GM06990 (cell line): ENCODE results near the gene DNAJB4.

Experiments used
- DNase-seq: peaks from one replicate; pipeline ENCODE4 v3.0.0-alpha.2; 2011; ENCODE audit not compliant: insufficient read length; ENCODE audit errors: extremely low read depth
- H3K27me3 ChIP-seq: replicated peaks from 2 replicates; pipeline ENCODE4 v1.6.0; 2011; ENCODE audit warnings: low read length; ENCODE audit not compliant: control insufficient read depth, insufficient read depth
- H3K36me3 ChIP-seq: 2 replicates; pipeline ENCODE4 v1.5.1; 2011; ENCODE audit warnings: low read length; ENCODE audit not compliant: control insufficient read depth, insufficient read depth
- H3K4me3 ChIP-seq: replicated peaks from 2 replicates; pipeline ENCODE4 v1.5.1; 2011; ENCODE audit warnings: low read depth, mild to moderate bottlenecking, control low read depth, low read length
- CTCF ChIP-seq: IDR thresholded peaks from 2 replicates; pipeline ENCODE4 v1.5.1; 2011; ENCODE audit warnings: low read length, control low read depth, mild to moderate bottlenecking, inconsistent platforms; ENCODE audit not compliant: insufficient read depth, poor library complexity, severe bottlenecking

The DNAJB4 gene

GRCh38 chr1:77961392-77961791, 43.3 kb upstream of the DNAJB4 start:
- TF ChIP-seq CTCF: no peak

GRCh38 chr1:77966291-77966690, 38.4 kb upstream of the DNAJB4 start:
- Histone ChIP-seq H3K27me3 (no peaks in the 10 kb centered on the region), H3K4me3 (no peak overlapping the region), H3K36me3 (peaks cover 10% of the 10 kb centered on the region)
- DNase-seq: no peak
- no peak for TF ChIP-seq CTCF

More at GRCh38 chr1:77961392-77961791, 43.3 kb upstream of the DNAJB4 start:
- no peak for DNase-seq
- no peaks in the 10 kb centered on the region for H3K27me3 ChIP-seq
- H3K36me3 ChIP-seq: peaks cover 14% of the 10 kb centered on the region
- H3K4me3 ChIP-seq: no peak overlapping the region

GRCh38 chr1:77970192-77970591, 34.5 kb upstream of the DNAJB4 start:
- TF ChIP-seq CTCF: no peak
- no peak overlapping the region for H3K4me3 ChIP-seq
- DNase-seq: no peak
- H3K36me3 ChIP-seq: peaks cover 5% of the 10 kb centered on the region
- H3K27me3 ChIP-seq: no peaks in the 10 kb centered on the region

GRCh38 chr1:77972080-77972479, 32.7 kb upstream of the DNAJB4 start:
- Histone ChIP-seq H3K4me3 (no peak overlapping the region), H3K27me3 (no peaks in the 10 kb centered on the region), H3K36me3 (peaks cover 2% of the 10 kb centered on the region)
- TF ChIP-seq CTCF: no peak
- no peak for DNase-seq

DNA sequence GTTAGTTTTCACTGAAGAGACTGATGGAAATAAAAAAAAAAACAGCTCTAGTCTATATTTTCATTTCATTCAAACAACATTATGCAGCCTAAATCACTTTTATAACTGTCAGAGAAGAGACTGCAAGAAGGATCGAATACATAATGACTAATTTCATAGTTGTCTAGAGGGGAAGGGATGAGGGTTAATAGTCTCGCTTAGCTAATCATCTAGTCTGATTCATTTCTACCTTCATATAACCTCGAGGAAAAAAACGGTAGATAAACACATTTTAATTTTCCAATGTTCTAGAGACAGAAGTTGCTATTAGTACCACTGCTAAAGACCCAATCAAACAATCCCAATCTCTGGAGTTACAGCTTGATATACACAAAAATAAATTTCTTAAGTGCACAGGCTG, 29.4 kb upstream of the DNAJB4 start:
- no peaks in the 10 kb centered on the region for H3K27me3 ChIP-seq
- DNase-seq: no peak
- no peak for TF ChIP-seq CTCF
- peak overlapping the region; percentile 97 for H3K4me3 ChIP-seq
- H3K36me3 ChIP-seq: no peaks in the 10 kb centered on the region; the same call in 1 of the 2 replicates

DNA sequence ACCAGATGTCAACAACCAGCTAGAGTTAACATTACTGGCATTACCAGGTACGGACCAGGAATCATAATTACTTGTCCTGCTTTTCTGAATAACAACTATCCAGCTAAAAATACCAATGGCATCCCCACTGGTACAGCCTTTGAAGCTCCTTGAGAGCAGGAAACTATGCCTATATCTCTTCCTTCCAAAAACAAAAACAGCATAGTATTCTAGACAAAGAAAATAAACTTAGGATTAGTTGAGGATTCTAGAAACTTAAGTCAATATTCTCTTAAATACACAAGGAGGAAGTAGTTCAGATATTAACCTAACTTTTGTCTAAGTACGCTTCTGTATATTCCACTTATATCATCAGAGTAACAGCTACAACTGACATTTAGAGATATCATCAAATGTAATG, 28.8 kb upstream of the DNAJB4 start:
- Histone ChIP-seq H3K4me3 (peak overlapping the region; percentile 97), H3K27me3 (no peaks in the 10 kb centered on the region), H3K36me3 (no peaks in the 10 kb centered on the region; the same call in 1 of the 2 replicates)
- DNase-seq: no peak
- no peak for TF ChIP-seq CTCF
